ENCODE results near the gene NRIP1. TPM values are rescaled to one million over a fixed set of nuclear protein-coding genes. Genes with fewer than 3 reads are reported as not detected.

NRIP1 gene
- total and polyA plus RNA-seq, 2 of the 8 experiments (the other 6 are each of a cell fraction or from before 2014, with no cell fraction given) = 1.5 to 9.3 TPM

- TF ChIP-seq, protein P1, sequence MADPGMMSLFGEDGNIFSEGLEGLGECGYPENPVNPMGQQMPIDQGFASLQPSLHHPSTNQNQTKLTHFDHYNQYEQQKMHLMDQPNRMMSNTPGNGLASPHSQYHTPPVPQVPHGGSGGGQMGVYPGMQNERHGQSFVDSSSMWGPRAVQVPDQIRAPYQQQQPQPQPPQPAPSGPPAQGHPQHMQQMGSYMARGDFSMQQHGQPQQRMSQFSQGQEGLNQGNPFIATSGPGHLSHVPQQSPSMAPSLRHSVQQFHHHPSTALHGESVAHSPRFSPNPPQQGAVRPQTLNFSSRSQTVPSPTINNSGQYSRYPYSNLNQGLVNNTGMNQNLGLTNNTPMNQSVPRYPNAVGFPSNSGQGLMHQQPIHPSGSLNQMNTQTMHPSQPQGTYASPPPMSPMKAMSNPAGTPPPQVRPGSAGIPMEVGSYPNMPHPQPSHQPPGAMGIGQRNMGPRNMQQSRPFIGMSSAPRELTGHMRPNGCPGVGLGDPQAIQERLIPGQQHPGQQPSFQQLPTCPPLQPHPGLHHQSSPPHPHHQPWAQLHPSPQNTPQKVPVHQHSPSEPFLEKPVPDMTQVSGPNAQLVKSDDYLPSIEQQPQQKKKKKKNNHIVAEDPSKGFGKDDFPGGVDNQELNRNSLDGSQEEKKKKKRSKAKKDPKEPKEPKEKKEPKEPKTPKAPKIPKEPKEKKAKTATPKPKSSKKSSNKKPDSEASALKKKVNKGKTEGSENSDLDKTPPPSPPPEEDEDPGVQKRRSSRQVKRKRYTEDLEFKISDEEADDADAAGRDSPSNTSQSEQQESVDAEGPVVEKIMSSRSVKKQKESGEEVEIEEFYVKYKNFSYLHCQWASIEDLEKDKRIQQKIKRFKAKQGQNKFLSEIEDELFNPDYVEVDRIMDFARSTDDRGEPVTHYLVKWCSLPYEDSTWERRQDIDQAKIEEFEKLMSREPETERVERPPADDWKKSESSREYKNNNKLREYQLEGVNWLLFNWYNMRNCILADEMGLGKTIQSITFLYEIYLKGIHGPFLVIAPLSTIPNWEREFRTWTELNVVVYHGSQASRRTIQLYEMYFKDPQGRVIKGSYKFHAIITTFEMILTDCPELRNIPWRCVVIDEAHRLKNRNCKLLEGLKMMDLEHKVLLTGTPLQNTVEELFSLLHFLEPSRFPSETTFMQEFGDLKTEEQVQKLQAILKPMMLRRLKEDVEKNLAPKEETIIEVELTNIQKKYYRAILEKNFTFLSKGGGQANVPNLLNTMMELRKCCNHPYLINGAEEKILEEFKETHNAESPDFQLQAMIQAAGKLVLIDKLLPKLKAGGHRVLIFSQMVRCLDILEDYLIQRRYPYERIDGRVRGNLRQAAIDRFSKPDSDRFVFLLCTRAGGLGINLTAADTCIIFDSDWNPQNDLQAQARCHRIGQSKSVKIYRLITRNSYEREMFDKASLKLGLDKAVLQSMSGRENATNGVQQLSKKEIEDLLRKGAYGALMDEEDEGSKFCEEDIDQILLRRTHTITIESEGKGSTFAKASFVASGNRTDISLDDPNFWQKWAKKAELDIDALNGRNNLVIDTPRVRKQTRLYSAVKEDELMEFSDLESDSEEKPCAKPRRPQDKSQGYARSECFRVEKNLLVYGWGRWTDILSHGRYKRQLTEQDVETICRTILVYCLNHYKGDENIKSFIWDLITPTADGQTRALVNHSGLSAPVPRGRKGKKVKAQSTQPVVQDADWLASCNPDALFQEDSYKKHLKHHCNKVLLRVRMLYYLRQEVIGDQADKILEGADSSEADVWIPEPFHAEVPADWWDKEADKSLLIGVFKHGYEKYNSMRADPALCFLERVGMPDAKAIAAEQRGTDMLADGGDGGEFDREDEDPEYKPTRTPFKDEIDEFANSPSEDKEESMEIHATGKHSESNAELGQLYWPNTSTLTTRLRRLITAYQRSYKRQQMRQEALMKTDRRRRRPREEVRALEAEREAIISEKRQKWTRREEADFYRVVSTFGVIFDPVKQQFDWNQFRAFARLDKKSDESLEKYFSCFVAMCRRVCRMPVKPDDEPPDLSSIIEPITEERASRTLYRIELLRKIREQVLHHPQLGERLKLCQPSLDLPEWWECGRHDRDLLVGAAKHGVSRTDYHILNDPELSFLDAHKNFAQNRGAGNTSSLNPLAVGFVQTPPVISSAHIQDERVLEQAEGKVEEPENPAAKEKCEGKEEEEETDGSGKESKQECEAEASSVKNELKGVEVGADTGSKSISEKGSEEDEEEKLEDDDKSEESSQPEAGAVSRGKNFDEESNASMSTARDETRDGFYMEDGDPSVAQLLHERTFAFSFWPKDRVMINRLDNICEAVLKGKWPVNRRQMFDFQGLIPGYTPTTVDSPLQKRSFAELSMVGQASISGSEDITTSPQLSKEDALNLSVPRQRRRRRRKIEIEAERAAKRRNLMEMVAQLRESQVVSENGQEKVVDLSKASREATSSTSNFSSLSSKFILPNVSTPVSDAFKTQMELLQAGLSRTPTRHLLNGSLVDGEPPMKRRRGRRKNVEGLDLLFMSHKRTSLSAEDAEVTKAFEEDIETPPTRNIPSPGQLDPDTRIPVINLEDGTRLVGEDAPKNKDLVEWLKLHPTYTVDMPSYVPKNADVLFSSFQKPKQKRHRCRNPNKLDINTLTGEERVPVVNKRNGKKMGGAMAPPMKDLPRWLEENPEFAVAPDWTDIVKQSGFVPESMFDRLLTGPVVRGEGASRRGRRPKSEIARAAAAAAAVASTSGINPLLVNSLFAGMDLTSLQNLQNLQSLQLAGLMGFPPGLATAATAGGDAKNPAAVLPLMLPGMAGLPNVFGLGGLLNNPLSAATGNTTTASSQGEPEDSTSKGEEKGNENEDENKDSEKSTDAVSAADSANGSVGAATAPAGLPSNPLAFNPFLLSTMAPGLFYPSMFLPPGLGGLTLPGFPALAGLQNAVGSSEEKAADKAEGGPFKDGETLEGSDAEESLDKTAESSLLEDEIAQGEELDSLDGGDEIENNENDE (IDR thresholded peaks at IDR 0.05; ENCODE audit: insufficient replicate concordance, low read length) = no peak
- TF ChIP-seq CTBP2 (IDR thresholded peaks at IDR 0.05; ENCODE audit: borderline replicate concordance, insufficient read depth, insufficient read length, low read length) (no peak), RBBP5 (IDR thresholded peaks at IDR 0.05; ENCODE audit: borderline replicate concordance, low read depth, low read length) (no peak), CBX5 (IDR thresholded peaks at IDR 0.05; ENCODE audit: low read depth, low read length) (no peak), BACH1 (IDR thresholded peaks at IDR 0.05; ENCODE audit: low read length) (no peak)
These were observed 85.5 kb downstream of the NRIP1 start (continued) for GRCh38 chr21:14979264-14979663.
